NCI-H1105 (cell line): Measurements from ENCODE around the gene SERPINH1.

Experiments
- DNase-seq: peaks from one replicate; lab custom pipeline; 2025; lab: John Stamatoyannopoulos, UW

Gene SERPINH1

DNA sequence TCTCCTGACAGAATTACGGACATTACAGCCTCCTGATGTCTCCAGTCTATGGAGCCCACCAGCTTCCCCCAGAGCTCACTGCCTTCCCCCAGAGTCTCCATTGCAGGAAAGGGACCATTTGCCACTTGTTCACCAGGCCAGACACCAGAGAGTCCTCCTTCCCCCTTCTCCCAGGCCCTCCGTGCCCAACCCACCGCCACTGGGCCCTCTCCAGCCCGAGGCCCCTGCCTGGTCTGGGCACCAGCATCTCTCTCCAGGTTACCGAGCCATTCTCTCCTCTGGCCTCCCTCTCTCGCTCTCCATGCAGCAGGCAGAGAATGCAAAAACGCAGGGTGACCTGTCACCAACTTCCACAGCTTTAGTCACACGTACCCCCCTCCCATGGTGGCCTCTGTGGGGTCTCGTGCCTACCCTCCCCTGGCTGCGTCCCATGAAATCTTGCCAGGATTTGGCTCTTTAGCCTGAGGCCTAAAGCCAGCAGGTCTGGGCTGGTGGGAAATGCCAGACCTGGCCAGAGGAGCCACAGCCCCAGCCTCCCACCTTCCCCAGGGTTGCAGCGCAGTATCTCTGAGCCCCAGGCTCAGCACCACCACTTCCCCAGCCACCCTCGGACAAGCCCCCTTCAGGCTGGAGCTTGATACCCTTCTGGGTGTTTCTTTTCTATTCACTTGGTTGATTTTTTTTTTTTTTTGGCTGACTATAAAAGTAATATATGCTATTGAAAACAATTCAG, 6.8 kb upstream of the SERPINH1 start:
- DNase-seq = no peak

DNA sequence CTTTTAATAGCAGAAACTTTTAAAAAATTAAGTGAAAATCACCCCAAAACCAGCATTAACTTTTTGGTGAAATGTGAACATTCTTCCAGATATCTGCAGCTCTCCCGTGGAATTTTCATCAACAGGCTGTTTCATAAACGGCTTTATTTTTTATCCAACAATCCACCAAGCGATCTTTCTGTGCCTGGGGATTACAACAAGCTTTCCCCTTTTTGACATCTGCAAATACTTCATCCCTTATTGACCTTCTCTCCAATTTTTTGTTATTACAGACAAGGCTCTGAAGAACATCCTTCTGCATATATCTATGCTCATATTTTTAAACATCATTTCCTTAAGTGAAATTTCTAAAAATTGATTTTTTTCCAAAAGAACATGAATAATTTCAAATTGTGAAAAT, 5.8 kb upstream of the SERPINH1 start:
- DNase-seq = no peak

DNA sequence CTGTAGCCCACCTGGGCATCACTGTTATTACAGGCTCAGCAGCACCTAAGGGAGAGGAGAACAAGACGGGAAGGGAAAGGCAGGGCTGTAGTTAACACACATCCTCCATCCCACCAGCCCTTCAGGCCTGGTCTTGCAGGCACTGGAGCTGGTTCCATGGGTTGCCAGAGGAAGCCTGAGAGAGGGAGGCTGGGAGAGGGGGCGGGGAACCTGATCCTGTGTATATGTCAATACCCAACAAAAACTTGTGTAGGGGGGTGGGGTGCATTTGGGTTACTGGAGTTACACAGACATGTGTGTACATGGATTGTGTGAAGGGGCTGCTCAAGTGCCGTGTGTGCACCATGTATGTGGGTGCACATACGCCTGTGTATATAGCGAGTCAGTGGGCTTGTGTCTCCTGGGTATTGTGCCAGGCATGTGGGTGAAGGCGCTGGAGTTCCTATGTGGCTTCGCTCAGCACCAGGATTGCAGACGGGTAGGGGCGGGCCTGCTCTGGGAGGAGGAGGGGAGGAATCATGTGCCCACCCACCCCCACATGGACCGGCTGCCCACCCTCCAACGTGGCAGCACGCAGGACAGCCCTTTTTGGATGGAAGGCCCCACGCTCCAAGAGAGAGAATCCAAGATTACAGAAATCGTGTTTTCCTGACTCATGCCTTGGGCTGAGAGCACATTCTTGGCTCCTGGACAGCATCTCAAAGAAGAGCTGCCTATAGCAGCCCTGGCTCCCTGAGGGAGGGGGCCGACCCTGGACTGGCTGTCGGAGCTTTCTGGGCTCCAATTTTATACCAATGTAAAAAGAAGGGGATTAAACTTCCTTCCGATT, 4.2 kb upstream of the SERPINH1 start:
- DNase-seq = no peak

DNA sequence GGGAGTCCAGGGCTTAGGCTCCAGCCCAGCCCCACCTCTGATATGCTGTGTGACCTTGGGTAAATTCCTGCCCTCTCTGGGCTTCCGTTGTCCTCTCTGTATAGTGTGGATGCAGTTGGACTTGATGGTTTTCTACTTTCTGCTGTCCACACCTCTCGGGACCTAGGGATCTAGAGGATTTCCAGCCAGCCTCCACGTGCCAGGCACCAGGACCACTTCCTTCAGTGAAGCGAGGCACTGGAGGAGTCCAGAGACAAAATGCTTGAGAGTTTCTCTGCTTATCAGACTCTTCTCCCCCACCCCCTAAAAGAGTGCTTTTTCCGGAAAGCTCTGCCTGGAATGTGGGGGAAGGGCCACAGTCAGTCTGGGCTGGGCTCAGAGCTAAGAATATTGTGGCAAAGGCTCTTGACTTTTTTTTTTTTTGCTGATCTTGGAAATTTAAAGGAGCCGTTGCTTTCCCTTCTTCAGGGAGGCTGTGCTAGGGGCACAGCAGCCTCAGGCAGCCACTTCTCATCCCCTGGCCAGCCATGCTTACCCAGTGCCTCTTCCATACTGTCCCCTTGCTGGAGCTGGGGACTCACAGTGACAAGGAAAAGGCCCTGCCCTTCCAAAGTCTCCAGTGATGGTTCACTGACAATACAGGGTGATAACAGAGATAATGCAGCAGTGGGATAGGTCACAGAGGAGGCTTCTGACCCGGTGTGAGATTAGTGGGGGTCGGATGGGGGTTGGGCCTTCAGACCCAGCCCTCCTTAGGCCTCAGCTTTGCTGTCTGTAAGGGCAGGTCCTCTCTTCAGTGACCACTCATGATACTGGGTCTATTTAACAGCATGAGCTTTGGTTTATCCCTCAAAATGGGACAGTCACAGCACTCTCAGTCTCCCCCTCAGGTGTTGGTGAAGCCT, 2.9 kb upstream of the SERPINH1 start:
- no peak for DNase-seq

DNA sequence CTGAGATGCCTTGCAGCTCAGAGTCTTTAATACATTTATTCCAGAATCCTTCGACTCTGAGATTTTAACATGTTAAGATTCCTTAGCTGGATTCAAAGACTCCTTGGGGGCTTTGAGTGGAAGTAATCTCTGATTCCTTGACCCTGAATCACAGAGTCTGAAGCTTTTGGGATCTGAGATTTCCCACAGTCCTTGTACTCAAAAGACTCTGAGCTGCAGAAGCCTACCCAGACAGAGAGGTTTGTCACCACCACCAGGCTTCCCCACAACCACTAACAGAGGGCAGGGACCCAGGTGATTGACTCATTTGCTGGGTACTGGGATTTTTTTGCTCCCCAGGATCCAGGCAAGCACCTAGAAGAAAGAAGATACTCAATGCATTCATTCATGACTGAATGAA, 1.4 kb upstream of the SERPINH1 start:
- DNase-seq = no peak

DNA sequence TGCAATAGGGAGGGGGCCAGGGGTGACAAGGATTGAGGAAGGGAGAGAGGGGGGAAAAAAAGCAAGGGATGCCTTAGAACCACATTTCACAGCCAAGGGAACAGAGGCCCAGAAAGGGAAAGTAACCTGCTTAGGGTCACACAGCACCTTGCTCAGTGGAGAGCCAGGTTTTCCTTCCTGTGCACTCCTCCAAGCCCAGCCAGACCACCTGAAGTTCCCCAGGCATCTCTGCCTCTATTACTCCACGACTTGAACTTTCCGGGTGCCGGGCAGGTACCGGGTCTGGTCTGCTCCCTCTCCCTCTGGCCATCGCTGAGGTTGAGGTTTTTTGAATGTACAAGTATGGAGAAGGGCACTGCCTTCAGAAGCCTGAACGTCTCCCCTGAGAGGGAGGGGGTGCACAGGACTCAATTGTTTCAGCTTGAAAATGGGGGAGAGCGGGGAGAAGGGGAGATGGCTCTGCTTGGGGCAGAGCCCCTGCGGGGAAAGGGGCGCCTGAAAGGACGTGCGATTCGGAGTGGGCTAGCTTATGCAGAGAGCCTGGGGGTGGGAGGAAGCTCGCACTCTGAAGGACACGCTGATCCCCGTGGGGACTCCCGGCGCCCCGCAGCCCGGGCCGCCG, 516 bp upstream of the SERPINH1 start:
- DNase-seq = no peak

DNA sequence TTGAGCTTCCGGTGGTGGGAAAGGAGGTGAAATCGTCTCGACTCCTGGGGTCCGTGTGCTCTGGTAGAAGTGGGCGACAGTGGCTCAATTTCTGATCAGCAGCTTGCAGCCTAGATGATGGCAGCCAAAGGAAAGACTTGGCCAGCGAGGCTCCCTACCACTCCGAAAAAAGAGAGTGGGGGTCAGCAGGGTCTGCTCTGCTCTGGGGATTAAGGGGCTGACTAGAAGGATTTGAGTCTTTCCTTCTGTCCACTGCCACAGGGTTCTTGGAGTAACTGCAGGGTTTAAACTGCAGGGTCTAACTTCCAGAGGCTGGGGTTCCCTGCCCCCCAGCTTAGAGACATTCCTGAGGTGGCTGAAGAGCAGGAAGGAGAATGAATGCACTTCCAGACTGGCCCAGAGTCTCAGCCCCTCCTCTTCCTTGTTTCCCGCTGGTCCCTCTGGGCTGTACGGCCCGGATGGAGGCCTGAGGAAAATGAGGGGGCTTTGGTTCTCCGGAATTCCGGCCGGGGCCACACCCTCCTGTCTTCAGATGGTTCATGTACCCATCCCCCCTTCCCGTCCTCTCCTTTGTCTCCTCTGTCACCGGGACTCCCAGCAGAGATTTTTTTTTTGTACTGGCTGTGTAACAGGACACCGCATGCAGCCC, 907 bp downstream of the SERPINH1 start:
- DNase-seq = no peak

DNA sequence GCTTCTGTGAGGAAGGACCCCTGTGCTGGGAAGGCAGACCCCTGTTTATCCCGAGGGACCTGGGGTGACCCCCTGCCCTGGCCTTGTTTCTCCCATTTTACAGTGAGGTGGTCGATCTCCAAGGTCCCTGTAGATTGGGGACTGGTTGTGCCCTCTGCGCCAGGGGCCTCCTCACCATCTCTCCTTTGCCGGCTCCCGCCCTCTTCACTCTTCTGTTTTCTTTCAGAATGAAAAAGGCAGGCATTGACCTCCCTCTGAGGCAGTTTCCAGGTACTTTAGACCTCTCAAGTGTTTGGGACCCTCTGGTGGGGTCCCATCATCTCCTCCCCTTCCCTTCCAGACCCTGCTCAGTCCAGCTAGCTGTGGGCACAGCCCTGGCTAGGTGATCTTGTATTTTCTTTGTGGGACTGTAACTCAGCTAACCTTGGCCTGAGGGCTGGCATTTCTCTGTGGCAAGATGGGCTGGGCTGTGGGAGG, 1.5 kb downstream of the SERPINH1 start:
- DNase-seq = no peak

DNA sequence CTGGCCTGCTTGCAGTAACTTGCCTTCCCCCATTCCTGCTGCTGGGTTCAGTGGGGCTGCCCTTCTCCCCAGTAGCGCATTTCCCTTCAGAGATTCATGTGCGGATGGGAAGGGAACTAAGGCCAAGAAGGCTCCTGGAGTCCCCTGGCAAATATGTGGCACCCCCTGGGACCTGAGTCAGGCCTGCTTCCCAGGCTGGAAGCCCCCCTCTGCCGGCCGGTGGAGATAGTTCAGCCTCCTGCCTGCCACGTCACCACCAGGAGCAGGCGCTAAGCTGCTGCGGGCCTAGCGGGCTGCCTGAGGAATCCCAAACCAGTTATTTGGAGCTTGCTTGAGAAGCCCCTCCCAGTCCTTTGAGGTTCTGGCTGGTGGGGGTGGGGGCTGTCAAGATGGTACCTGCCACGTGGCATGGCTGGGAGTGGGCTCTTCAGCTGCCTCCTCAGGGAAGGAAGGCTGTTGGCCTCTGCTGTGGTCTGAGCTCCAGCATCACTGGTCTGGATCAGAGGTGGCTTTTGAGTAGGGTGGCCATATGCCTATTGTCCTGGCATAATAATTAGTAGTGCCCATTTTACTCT, 2.0 kb downstream of the SERPINH1 start:
- no peak for DNase-seq

DNA sequence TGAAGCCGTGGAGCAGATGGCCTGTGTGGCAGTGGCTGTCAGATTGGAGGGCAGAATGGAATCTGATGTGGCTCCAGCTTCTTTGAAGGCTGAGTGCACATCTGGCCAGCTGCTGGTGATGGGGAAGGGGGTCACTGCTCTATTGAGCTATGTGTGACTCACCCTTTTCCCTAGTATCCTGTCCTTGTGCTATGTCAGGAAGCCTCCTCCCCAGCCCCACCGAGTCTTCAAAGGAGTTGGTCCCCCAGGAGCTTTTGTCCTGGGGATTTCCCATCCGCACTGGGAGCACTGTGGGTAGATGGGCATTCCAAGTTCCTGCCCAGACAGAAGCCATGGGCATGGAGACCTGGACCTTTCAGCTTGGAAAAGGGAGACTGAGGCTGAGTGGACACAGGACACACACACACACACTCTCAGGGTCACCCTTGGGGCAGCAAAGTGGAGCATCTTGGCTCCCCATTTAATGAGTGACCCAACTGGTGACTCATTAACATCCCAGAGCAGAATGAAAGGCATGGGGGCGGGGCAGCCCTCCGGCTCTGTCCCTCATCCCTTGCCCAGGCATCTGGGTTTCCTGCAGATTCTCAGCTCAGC, 3.3 kb downstream of the SERPINH1 start:
- DNase-seq = no peak

DNA sequence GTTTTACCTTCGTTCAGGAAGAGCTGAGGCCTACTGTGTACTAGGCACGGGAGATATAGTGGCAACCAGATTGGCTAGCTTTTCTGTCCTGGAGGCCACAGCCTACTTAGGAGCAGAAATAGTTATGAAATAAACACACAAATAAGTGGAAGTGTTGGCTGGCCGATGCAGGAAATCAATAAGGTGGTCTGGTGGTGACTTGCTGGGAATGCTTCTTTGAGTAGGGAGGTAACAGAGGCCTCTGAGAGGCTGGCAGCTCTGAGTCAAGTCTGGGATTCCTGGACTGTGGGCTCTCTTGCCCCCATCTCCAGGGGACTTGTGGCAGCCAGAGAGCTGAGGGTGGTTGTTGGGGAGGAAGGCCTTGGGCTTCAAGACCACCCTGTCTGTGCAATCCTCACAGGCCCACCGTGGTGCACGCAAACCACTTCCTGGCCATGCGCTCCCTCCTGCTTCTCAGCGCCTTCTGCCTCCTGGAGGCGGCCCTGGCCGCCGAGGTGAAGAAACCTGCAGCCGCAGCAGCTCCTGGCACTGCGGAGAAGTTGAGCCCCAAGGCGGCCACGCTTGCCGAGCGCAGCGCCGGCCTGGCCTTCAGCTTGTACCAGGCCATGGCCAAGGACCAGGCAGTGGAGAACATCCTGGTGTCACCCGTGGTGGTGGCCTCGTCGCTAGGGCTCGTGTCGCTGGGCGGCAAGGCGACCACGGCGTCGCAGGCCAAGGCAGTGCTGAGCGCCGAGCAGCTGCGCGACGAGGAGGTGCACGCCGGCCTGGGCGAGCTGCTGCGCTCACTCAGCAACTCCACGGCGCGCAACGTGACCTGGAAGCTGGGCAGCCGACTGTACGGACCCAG, 4.1 kb downstream of the SERPINH1 start:
- DNase-seq = no peak

DNA sequence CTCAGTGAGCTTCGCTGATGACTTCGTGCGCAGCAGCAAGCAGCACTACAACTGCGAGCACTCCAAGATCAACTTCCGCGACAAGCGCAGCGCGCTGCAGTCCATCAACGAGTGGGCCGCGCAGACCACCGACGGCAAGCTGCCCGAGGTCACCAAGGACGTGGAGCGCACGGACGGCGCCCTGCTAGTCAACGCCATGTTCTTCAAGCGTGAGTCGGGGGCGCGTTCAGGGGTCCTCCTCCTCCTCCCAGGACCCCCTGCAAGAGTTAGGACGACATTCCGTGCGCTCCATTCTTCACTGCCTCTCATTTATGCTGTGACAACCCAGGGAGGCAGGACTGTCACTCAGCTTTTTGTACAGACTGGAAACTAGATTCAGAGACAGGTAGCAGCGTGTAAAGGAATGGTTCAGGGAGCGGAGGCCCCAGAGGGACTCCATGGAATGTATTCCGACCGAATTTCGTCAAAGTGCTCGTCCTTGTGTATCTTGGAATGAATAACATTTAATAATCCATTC, 4.8 kb downstream of the SERPINH1 start:
- DNase-seq = no peak

DNA sequence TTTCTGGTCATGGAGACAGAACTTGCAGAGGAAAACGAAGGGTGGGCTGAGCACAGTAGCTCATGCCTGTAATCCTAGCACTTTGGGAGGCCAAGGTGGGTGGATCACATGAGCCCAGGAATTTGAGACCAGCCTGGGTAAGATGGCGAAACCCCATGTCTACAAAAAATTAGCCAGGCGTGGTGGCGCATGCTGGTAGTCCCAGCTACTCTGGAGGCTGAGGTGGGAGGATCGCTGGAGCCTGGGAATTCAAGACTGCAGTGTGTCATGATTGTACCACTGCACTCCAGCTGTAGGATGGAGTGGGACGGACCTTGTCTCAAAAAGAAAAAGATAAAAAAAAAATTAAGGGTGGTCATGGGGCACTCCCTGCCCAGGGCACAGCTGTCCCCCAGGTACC, 5.9 kb downstream of the SERPINH1 start:
- no peak for DNase-seq

DNA sequence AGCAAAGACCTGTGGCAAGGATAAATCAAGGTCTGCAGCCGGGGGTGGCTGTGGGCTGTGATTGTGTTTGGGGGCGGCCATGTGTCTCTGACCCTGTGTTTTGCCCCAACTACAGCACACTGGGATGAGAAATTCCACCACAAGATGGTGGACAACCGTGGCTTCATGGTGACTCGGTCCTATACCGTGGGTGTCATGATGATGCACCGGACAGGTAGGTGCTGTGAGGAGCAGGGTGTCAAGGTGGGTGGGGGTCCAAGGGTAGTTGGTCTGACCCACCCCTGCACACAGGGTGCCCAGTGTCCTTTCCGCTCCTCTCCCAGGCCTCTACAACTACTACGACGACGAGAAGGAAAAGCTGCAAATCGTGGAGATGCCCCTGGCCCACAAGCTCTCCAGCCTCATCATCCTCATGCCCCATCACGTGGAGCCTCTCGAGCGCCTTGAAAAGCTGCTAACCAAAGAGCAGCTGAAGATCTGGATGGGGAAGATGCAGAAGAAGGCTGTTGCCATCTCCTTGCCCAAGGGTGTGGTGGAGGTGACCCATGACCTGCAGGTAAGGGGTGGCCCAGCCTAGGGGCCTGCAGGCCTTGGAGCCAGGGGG, 6.7 kb downstream of the SERPINH1 start:
- DNase-seq = no peak

DNA sequence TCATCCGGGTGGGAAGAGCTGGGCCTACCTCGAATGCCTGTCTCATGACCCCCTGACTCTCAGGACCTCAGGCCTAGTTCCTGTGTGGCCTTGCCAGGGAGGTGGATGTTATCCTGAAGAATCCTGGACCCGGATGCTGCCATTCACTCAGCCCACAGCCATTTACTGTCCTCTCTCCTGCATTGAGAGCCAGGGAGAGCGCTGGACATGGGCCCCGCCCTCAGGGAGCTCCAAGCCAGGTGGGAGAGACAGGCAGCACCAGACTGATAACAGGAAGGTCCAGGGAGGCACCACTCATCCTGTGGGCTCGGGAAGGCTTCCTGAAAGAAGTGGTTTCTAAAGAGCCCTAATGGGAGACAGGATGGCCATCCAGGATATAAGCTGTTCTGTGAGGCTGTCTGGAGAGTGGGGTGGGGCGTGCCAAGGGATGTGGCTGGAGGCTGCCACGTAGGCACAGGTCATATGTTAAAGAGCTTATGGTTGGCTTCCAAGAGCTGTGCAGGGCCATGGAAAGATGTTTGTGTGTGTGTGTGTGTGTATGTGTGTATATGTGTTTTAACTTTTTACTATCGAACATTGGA, 8.6 kb downstream of the SERPINH1 start:
- no peak for DNase-seq

DNA sequence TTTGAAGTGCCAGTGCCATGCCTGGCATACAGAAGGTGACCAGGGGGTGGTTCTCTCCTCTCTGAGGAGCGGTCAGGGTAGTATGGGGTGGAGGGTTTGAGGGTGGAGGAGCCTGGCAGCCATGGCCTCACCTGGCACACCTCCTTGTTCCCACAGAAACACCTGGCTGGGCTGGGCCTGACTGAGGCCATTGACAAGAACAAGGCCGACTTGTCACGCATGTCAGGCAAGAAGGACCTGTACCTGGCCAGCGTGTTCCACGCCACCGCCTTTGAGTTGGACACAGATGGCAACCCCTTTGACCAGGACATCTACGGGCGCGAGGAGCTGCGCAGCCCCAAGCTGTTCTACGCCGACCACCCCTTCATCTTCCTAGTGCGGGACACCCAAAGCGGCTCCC, 9.6 kb downstream of the SERPINH1 start:
- no peak for DNase-seq

DNA sequence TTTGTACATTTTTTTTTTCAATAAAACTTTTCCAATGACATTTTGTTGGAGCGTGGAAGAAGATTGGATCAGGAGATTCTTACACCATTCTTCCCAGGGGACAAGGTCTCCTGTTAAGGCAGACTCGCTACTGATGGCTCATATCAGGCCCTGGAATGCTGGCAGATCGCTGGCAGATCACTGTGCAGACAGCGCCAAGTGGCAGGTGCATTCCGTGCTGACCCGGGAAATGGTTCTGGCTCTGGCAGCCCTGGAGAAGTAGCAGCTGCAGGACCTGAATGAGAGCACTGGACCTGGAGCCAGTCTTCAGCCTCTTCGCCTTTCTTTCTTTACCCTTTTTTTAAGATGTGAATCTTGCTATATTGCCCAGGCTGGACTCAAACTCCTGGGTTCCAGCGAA, 10.7 kb downstream of the SERPINH1 start:
- DNase-seq = no peak

DNA sequence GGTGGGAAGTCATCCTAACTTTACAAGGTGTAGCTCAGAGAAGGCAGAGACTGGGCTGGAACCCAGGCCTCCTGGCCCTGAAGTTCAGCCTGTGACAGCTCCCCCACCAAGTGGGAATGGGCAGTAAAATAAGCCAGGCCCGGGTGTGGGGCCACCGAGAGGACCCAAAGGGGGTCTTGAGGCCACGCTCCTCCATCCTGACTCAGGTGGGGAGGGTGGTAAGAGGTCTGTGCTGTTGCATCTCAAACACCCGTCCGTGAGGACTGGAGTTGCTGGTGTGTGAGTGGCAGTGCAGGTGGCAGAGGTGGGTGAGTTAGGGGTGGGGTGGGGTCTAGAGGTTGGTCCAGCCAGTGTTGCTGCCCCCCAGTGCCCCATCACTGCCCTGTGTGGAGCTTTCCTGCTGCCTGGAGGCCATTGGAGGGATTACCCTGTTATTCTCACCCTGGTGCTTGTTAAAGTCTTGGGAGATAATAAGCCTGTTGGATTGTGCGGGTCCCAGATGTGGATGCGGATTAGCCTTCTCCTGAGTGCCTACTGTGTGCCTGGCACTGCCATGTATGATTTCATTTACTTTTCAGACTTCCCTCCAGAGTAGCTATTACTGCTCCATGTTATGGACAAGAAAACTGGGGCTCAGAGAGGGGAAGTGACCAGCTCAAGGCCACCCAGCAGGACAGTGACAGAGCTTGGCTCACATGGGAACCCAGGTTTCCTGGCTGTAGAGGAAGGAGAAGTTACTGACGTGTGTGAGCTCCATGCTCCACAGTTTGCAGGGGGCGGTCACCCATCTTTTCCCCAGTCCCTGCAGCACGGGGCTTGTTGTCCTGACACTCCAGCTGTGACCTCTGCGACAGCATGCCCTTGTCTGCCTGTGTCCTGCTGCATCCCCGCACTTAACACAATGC, 12.9 kb downstream of the SERPINH1 start:
- DNase-seq = no peak
